H1 (cell line): ENCODE data around the gene AOPEP. TPM values are rescaled to one million over a fixed set of nuclear protein-coding genes. Genes with fewer than 3 reads are reported as not detected.

Source experiments
- HDAC6 ChIP-seq: IDR thresholded peaks from one replicate; pipeline ENCODE4 v1.7.1; 2012; ENCODE audit warnings: low read depth, mild to moderate bottlenecking, inconsistent platforms, low read length, moderate library complexity
- JUN ChIP-seq: IDR thresholded peaks from 2 replicates; pipeline ENCODE4 v1.6.1; 2011; ENCODE audit warnings: low read depth, mild to moderate bottlenecking, improper control_type of control experiment, low read length
- MAFK ChIP-seq: IDR thresholded peaks from 2 replicates; pipeline ENCODE4 v1.6.1; 2012; ENCODE audit warnings: low read depth, mild to moderate bottlenecking, improper control_type of control experiment, low read length
- TAF7 ChIP-seq: optimal IDR thresholded peaks from 2 replicates; pipeline ENCODE3; 2011; ENCODE audit warnings: low read depth, mild to moderate bottlenecking, inconsistent platforms, low read length, moderate library complexity, borderline replicate concordance
- TBP ChIP-seq: IDR thresholded peaks from 2 replicates; pipeline ENCODE4 v1.6.1; 2011; ENCODE audit warnings: low read depth, low read length, improper control_type of control experiment
- ZNF274 ChIP-seq: IDR thresholded peaks from 2 replicates; pipeline ENCODE4 v1.7.0; 2012; ENCODE audit warnings: low read length, borderline replicate concordance; ENCODE audit errors: extremely low read depth
- polyA plus RNA-seq, 7 experiments: library from polyadenylated mRNA; depleted of rRNA in 3 of 7; stranded (reverse) in 5 of 7; unstranded in 2 of 7; fragments of >200 nt in 5 of 7; fragments of 200-250 nt in 2 of 7; gene quantifications; 1 replicate in 5 of 7; 2 replicates in 1 of 7; 4 replicates in 1 of 7; pipeline versions ENCODE4 v1.2.1 to v1.2.3, GENCODE V29; 2011 to 2013; ENCODE audit warnings: missing spikeins in 2 of 7, mixed read lengths in 2 of 7
- total RNA-seq: library from RNA; stranded (reverse); fragmentation: NEBNext Ultra II Directional; extraction: Animal tissue kit (Norgen Biotek cat#: 25700); gene quantifications from 2 replicates; pipeline ENCODE4 v1.2.1, GENCODE V29; 2021

The AOPEP gene
- total and polyA plus RNA-seq, 2 of the 8 experiments (the other 6 are each of a cell fraction or from before 2014, with no cell fraction given): 6.1 to 14.3 TPM

DNA sequence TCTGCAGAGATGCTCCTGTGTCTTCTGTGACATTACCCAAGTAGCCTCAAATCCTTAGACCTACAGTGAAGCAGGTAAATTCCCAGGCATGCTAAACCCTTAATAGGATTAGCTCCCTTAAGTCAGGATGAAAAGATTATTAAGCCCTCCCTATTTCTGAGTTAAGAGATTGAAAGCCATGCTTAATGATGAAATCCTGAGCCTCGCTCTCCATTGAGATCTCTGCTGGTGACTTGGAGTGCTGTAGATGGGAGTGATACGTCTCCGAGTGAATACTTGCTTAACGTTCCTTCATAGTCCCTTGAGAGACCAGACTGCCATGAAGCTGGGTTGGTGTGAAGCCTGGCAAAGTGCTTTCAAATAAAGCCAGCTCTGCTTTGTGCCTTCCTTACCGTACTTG is 34.2 kb downstream of the AOPEP start (continued):
- TF ChIP-seq ZNF274 (no peak), TBP (no peak), HDAC6 (no peak), JUN (no peak), MAFK (no peak), TAF7 (no peak)
